Uterus (tissue), 4 donors: ENCODE measurements around the gene TADA3. TPM values are rescaled to one million over a fixed set of nuclear protein-coding genes. Genes with fewer than 3 reads are reported as not detected.

ENCODE experiments used
- DNase-seq, 2 donors: peaks; one replicate each; pipeline ENCODE4 v3.0.0-alpha.2; 2019 to 2020
- H3K27ac ChIP-seq, 2 donors: fragments of 200-600 bp; sonication (generic); 1 replicate in 1 of 2; 2 replicates in 1 of 2; pipeline ENCODE4 v1.5.1; 2016 to 2018
- H3K27me3 ChIP-seq, 2 donors: fragments of 200-600 bp; sonication (generic); one replicate each; pipeline ENCODE4 v1.5.1; 2018 to 2019; ENCODE audit warnings: control low read depth in 1 of 2
- H3K36me3 ChIP-seq, 2 donors: fragments of 200-600 bp; sonication (generic); one replicate each; pipeline ENCODE4 v1.5.1; 2019; ENCODE audit warnings: control low read depth in 1 of 2
- H3K4me1 ChIP-seq, 2 donors: fragments of 200-600 bp; sonication (generic); one replicate each; pipeline ENCODE4 v1.5.1; 2018 to 2019; ENCODE audit warnings: control low read depth in 1 of 2
- H3K4me3 ChIP-seq, 2 donors: fragments of 200-600 bp; sonication (generic); 1 replicate in 1 of 2; 2 replicates in 1 of 2; pipeline ENCODE4 v1.5.1; 2018 to 2019; ENCODE audit warnings: mild to moderate bottlenecking in 1 of 2
- H3K9me3 ChIP-seq, 2 donors: fragments of 200-600 bp; sonication (generic); one replicate each; pipeline ENCODE4 v1.5.1; 2019; ENCODE audit warnings: control low read depth in 1 of 2
- CTCF ChIP-seq, 4 experiments: fragments of 200-600 bp in 2 of 4; fragments of 450-650 bp in 2 of 4; sonication (generic) in 2 of 4; IDR thresholded peaks; one replicate each; pipeline ENCODE4 v1.5.1; 2016 to 2019; ENCODE audit warnings: antibody characterized with exemption in 4 of 4, mild to moderate bottlenecking in 2 of 4, moderate library complexity in 1 of 4
- POLR2A ChIP-seq, 2 donors: fragments of 450-650 bp; IDR thresholded peaks; one replicate each; pipeline ENCODE4 v1.6.1; 2016; ENCODE audit warnings: antibody characterized with exemption in 2 of 2, mild to moderate bottlenecking in 1 of 2, moderate library complexity in 1 of 2
- intact Hi-C: fragments of 100-400 bp; cut with DNase I; formaldehyde crosslinking; loops from one replicate; pipeline ENCODE4 v1.15.1; 2023; ENCODE audit warnings: low total_unique reads
- total RNA-seq, 4 donors: library from RNA; depleted of rRNA in 3 of 4; stranded (reverse); fragments of >200 nt in 3 of 4; gene quantifications; one replicate each; pipeline versions ENCODE4 v1.1.0 to v1.2.4, GENCODE V29; 2014 to 2023
- donor health status: DM: yes; HTN: yes; CAD: no.

Gene TADA3
- total RNA-seq, 4 donors from 2014 or later: 35.9 to 65.4 (median 55.3) TPM

GRCh38 chr3:9745521-9745920, 46.8 kb downstream of the TADA3 start:
- intact Hi-C loops: no loop called here
- H3K9me3 ChIP-seq: no peaks in the 10 kb centered on the region
- no peaks in the 10 kb centered on the region for H3K36me3 ChIP-seq
- DNase-seq: no peak
- H3K27ac ChIP-seq: no peak overlapping the region
- no peaks in the 10 kb centered on the region for H3K27me3 ChIP-seq
- TF ChIP-seq CTCF (IDR thresholded peaks at IDR 0.05): no peak
- TF ChIP-seq POLR2A (IDR thresholded peaks at IDR 0.05): no peak
- no peaks in the 10 kb centered on the region for H3K4me1 ChIP-seq
- no peak overlapping the region for H3K4me3 ChIP-seq

- Histone ChIP-seq H3K4me3 (no peak overlapping the region), H3K36me3 (no peaks in the 10 kb centered on the region), H3K9me3 (no peaks in the 10 kb centered on the region), H3K27ac (no peak overlapping the region), H3K4me1 (no peaks in the 10 kb centered on the region), H3K27me3 (no peaks in the 10 kb centered on the region)
- no peak for TF ChIP-seq CTCF (IDR thresholded peaks at IDR 0.05)
- TF ChIP-seq POLR2A (IDR thresholded peaks at IDR 0.05): no peak
- intact Hi-C loops: no loop called here
- DNase-seq: no peak
Measured at GRCh38 chr3:9744162-9744561, 48.1 kb downstream of the TADA3 start.

- Histone ChIP-seq H3K36me3 (no peaks in the 10 kb centered on the region), H3K27me3 (no peaks in the 10 kb centered on the region), H3K4me1 (no peaks in the 10 kb centered on the region), H3K9me3 (no peaks in the 10 kb centered on the region), H3K27ac (no peak overlapping the region), H3K4me3 (no peak overlapping the region)
- intact Hi-C loops: no loop called here
- no peak for DNase-seq
- TF ChIP-seq POLR2A (IDR thresholded peaks at IDR 0.05): no peak
- TF ChIP-seq CTCF (IDR thresholded peaks at IDR 0.05): no peak
Measured at GRCh38 chr3:9743548-9743947, 48.7 kb downstream of the TADA3 start.

GRCh38 chr3:9742560-9742959, 49.7 kb downstream of the TADA3 start:
- no peaks in the 10 kb centered on the region for H3K9me3 ChIP-seq
- no peaks in the 10 kb centered on the region for H3K4me1 ChIP-seq
- no peak for DNase-seq
- H3K27ac ChIP-seq: no peak overlapping the region
- no peaks in the 10 kb centered on the region for H3K36me3 ChIP-seq
- TF ChIP-seq CTCF (IDR thresholded peaks at IDR 0.05) (no peak), POLR2A (IDR thresholded peaks at IDR 0.05) (no peak)
- intact Hi-C loops: no loop called here
- no peaks in the 10 kb centered on the region for H3K27me3 ChIP-seq
- H3K4me3 ChIP-seq: no peak overlapping the region

- DNase-seq: no peak
- Histone ChIP-seq H3K27me3 (no peaks in the 10 kb centered on the region), H3K4me3 (no peak overlapping the region), H3K27ac (no peak overlapping the region), H3K9me3 (no peaks in the 10 kb centered on the region), H3K36me3 (no peaks in the 10 kb centered on the region), H3K4me1 (no peaks in the 10 kb centered on the region)
- no peak for TF ChIP-seq POLR2A (IDR thresholded peaks at IDR 0.05)
- TF ChIP-seq CTCF (IDR thresholded peaks at IDR 0.05): no peak
- intact Hi-C loops: no loop called here
Measured at GRCh38 chr3:9739181-9739580, 53.1 kb downstream of the TADA3 start.
